Measurements from ENCODE around the gene CCL1. TPM values are rescaled to one million over a fixed set of nuclear protein-coding genes. Genes with fewer than 3 reads are reported as not detected.

Gene CCL1
- total and polyA plus RNA-seq, 9 of the 15 experiments (the other 6 are each of a cell fraction or from before 2014, with no cell fraction given) = 0.45 TPM; not detected in 8

- Histone ChIP-seq H3K4me2 (ENCODE audit: insufficient read depth, low read length) (no peak overlapping the region), H4K20me1 (replicated peaks; ENCODE audit: control insufficient read depth, insufficient read depth, low read length) (no peaks in the 10 kb centered on the region), H3K27me3 (ENCODE audit: control insufficient read depth in 2 of 2, insufficient read depth in 2 of 2, low read length in 2 of 2) (peaks cover 0 to 4% of the 10 kb centered on the region in 2 experiments; a peak in 1 of 5 replicates), H3K27ac (ENCODE audit: extremely low read depth, low read depth, low read length) (no peak overlapping the region), H3K9me1 (ENCODE audit: control insufficient read depth, insufficient read depth, low read length) (no peaks in the 10 kb centered on the region), H3K36me3 (ENCODE audit: control insufficient read depth, insufficient read depth, low read length) (no peaks in the 10 kb centered on the region), H3K9ac (ENCODE audit: insufficient read depth in 1 of 2, low read depth in 2 of 2, low read length in 2 of 2) (no peak overlapping the region), H2AFZ (ENCODE audit: low read depth, low read length) (no peak overlapping the region), H3K4me1 (replicated peaks in 1 of 2; ENCODE audit: control insufficient read depth in 2 of 2, insufficient read depth in 2 of 2, low read length in 2 of 2) (peaks cover 3 to 24% of the 10 kb centered on the region in 2 experiments; a peak in 2 of 5 replicates), H3K9me3 (replicated peaks; ENCODE audit: control insufficient read depth, insufficient read depth, low read depth, low read length) (no peaks in the 10 kb centered on the region), H3K4me3 (no peak overlapping the region), H3K79me2 (ENCODE audit: control insufficient read depth, insufficient read depth, low read length) (no peaks in the 10 kb centered on the region)
- ATAC-seq (no peak), DNase-seq (ENCODE audit: extremely low read depth in 1 of 4, low spot score in 3 of 4) (no peak), FAIRE-seq (no peak)
- CTCF ChIA-PET (ENCODE audit: low intra/inter-chr PET ratio) = no interaction called here
- POLR2A ChIA-PET = interaction anchor here (0.6 to 1.2 kb wide), 3 partner anchors 12 to 779 kb away, joined by 3 read pairs; no protein-coding TSS in a partner anchor
- intact Hi-C loops (cut with micrococcal nuclease) = no loop called here
- no TSS peak for BruUV-seq (replicated peaks)
- WGBS (ENCODE audit: insufficient coverage, low coverage, missing lambda C conversion rate) = 36% methylated on average over 6 of the region's 6 CpGs
- in situ Hi-C loops (cut with MboI) = no loop called here
- TF ChIP-seq RBM25 (IDR thresholded peaks at IDR 0.05; ENCODE audit: low read depth, low read length, severe bottlenecking) (no peak), ZNF57 (CRISPR knock-in tag; IDR thresholded peaks at IDR 0.05) (no peak), PHB (CRISPR knock-in tag; IDR thresholded peaks at IDR 0.05) (no peak), KLF1 (tag; IDR thresholded peaks at IDR 0.05) (no peak), TAF9B (IDR thresholded peaks at IDR 0.05; ENCODE audit: partially characterized antibody) (no peak), HDAC3 (IDR thresholded peaks at IDR 0.05; ENCODE audit: borderline replicate concordance, partially characterized antibody) (no peak), MBD2 (IDR thresholded peaks at IDR 0.05; ENCODE audit: borderline replicate concordance, low read depth) (no peak), E4F1 (CRISPR knock-in tag; IDR thresholded peaks at IDR 0.05; ENCODE audit: borderline replicate concordance) (no peak), ZNF212 (CRISPR knock-in tag; IDR thresholded peaks at IDR 0.05) (no peak), NCOA1 (IDR thresholded peaks at IDR 0.05; ENCODE audit: low read depth) (no peak), PTBP1 (IDR thresholded peaks at IDR 0.05; ENCODE audit: low read depth, low read length) (no peak), TEAD4 (IDR thresholded peaks at IDR 0.05; ENCODE audit: low read length) (no peak), TEAD4 (CRISPR knock-in tag; IDR thresholded peaks at IDR 0.05; ENCODE audit: borderline replicate concordance) (no peak), PTRF (tag; IDR thresholded peaks at IDR 0.05) (no peak)
Observed at GRCh38 chr17:34389126-34389750, 26.2 kb upstream of the CCL1 start.

All from K562 (cell line).